Uterus (tissue), 4 donors: ENCODE measurements around the gene POMT2. TPM values are rescaled to one million over a fixed set of nuclear protein-coding genes. Genes with fewer than 3 reads are reported as not detected.

Experiments
- DNase-seq, 2 donors: peaks; one replicate each; pipeline ENCODE4 v3.0.0-alpha.2; 2019 to 2020
- H3K27ac ChIP-seq, 2 donors: fragments of 200-600 bp; sonication (generic); 1 replicate in 1 of 2; 2 replicates in 1 of 2; pipeline ENCODE4 v1.5.1; 2016 to 2018
- H3K27me3 ChIP-seq, 2 donors: fragments of 200-600 bp; sonication (generic); one replicate each; pipeline ENCODE4 v1.5.1; 2018 to 2019; ENCODE audit warnings: control low read depth in 1 of 2
- H3K36me3 ChIP-seq, 2 donors: fragments of 200-600 bp; sonication (generic); one replicate each; pipeline ENCODE4 v1.5.1; 2019; ENCODE audit warnings: control low read depth in 1 of 2
- H3K4me1 ChIP-seq, 2 donors: fragments of 200-600 bp; sonication (generic); one replicate each; pipeline ENCODE4 v1.5.1; 2018 to 2019; ENCODE audit warnings: control low read depth in 1 of 2
- H3K4me3 ChIP-seq, 2 donors: fragments of 200-600 bp; sonication (generic); 1 replicate in 1 of 2; 2 replicates in 1 of 2; pipeline ENCODE4 v1.5.1; 2018 to 2019; ENCODE audit warnings: mild to moderate bottlenecking in 1 of 2
- H3K9me3 ChIP-seq, 2 donors: fragments of 200-600 bp; sonication (generic); one replicate each; pipeline ENCODE4 v1.5.1; 2019; ENCODE audit warnings: control low read depth in 1 of 2
- POLR2A ChIP-seq, 2 donors: fragments of 450-650 bp; IDR thresholded peaks; one replicate each; pipeline ENCODE4 v1.6.1; 2016; ENCODE audit warnings: antibody characterized with exemption in 2 of 2, mild to moderate bottlenecking in 1 of 2, moderate library complexity in 1 of 2
- intact Hi-C: fragments of 100-400 bp; cut with DNase I; formaldehyde crosslinking; loops from one replicate; pipeline ENCODE4 v1.15.1; 2023; ENCODE audit warnings: low total_unique reads
- total RNA-seq, 4 donors: library from RNA; depleted of rRNA in 3 of 4; stranded (reverse); fragments of >200 nt in 3 of 4; gene quantifications; one replicate each; pipeline versions ENCODE4 v1.1.0 to v1.2.4, GENCODE V29; 2014 to 2023
- TF ChIP-seq, protein P1 (sequence below), 4 experiments: fragments of 200-600 bp in 2 of 4; fragments of 450-650 bp in 2 of 4; sonication (generic) in 2 of 4; IDR thresholded peaks; one replicate each; pipeline ENCODE4 v1.5.1; 2016 to 2019; ENCODE audit warnings: antibody characterized with exemption in 4 of 4, mild to moderate bottlenecking in 2 of 4, moderate library complexity in 1 of 4
- donor health status: DM: yes; HTN: yes; CAD: no.

POMT2 gene
- total RNA-seq, 4 donors from 2014 or later, result 2.1 to 72.2 (median 27.9) TPM

- no peak overlapping the region for H3K4me3 ChIP-seq
- no peak for DNase-seq
- no peak for TF ChIP-seq POLR2A (IDR thresholded peaks at IDR 0.05)
- TF ChIP-seq, protein P1, sequence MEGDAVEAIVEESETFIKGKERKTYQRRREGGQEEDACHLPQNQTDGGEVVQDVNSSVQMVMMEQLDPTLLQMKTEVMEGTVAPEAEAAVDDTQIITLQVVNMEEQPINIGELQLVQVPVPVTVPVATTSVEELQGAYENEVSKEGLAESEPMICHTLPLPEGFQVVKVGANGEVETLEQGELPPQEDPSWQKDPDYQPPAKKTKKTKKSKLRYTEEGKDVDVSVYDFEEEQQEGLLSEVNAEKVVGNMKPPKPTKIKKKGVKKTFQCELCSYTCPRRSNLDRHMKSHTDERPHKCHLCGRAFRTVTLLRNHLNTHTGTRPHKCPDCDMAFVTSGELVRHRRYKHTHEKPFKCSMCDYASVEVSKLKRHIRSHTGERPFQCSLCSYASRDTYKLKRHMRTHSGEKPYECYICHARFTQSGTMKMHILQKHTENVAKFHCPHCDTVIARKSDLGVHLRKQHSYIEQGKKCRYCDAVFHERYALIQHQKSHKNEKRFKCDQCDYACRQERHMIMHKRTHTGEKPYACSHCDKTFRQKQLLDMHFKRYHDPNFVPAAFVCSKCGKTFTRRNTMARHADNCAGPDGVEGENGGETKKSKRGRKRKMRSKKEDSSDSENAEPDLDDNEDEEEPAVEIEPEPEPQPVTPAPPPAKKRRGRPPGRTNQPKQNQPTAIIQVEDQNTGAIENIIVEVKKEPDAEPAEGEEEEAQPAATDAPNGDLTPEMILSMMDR (IDR thresholded peaks at IDR 0.05), result no peak
- H3K36me3 ChIP-seq, result no peaks in the 10 kb centered on the region
- no peaks in the 10 kb centered on the region for H3K4me1 ChIP-seq
- H3K27me3 ChIP-seq, result no peaks in the 10 kb centered on the region
- no peaks in the 10 kb centered on the region for H3K9me3 ChIP-seq
- intact Hi-C loops, result no loop called here
- H3K27ac ChIP-seq, result no peak overlapping the region
Measured at GRCh38 chr14:77344377-77344996, 23.8 kb upstream of the POMT2 start.

GRCh38 chr14:77343662-77344061 lies 23.0 kb upstream of the POMT2 start:
- no peak for DNase-seq
- H3K27ac ChIP-seq, result no peak overlapping the region
- no peak for TF ChIP-seq POLR2A (IDR thresholded peaks at IDR 0.05)
- TF ChIP-seq, protein P1 (IDR thresholded peaks at IDR 0.05), result no peak
- no peaks in the 10 kb centered on the region for H3K4me1 ChIP-seq
- H3K36me3 ChIP-seq, result no peaks in the 10 kb centered on the region
- intact Hi-C loops, result no loop called here
- no peak overlapping the region for H3K4me3 ChIP-seq
- H3K9me3 ChIP-seq, result no peaks in the 10 kb centered on the region
- no peaks in the 10 kb centered on the region for H3K27me3 ChIP-seq

- no peak for TF ChIP-seq POLR2A (IDR thresholded peaks at IDR 0.05)
- TF ChIP-seq, protein P1 (IDR thresholded peaks at IDR 0.05), result no peak
- Histone ChIP-seq H3K4me3 (no peak overlapping the region), H3K9me3 (no peaks in the 10 kb centered on the region), H3K36me3 (no peaks in the 10 kb centered on the region), H3K4me1 (no peaks in the 10 kb centered on the region), H3K27me3 (no peaks in the 10 kb centered on the region), H3K27ac (no peak overlapping the region)
- DNase-seq, result no peak
- intact Hi-C loops, result no loop called here
Measured at GRCh38 chr14:77342726-77343397, 22.2 kb upstream of the POMT2 start.

DNA sequence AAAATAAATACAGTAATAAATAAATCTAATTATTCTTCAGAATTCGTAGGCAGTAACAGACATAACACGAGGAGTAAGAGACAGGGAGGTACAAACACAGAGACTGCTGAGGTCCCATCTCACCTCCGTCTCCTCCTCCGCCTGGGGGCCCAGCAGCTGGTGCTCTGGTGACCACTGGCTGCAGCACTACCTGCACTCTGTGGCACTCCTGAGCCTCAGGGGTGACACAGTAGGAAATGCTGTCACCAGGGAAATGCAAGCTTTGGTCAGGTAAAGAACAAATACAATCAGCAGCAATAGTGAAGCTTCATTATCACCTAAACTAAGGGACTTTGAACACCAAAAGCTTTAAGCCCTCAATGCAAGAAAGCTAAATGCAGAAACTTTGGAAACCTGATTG lies 19.7 kb upstream of the POMT2 start:
- H3K36me3 ChIP-seq, result no peaks in the 10 kb centered on the region
- TF ChIP-seq POLR2A (IDR thresholded peaks at IDR 0.05), result no peak
- TF ChIP-seq, protein P1 (IDR thresholded peaks at IDR 0.05), result no peak
- intact Hi-C loops, result no loop called here
- H3K4me3 ChIP-seq, result no peak overlapping the region
- H3K4me1 ChIP-seq, result no peaks in the 10 kb centered on the region
- no peaks in the 10 kb centered on the region for H3K27me3 ChIP-seq
- no peak overlapping the region for H3K27ac ChIP-seq
- H3K9me3 ChIP-seq, result no peaks in the 10 kb centered on the region
- DNase-seq, result no peak

- intact Hi-C loops, result no loop called here
- no peaks in the 10 kb centered on the region for H3K9me3 ChIP-seq
- H3K36me3 ChIP-seq, result no peaks in the 10 kb centered on the region
- TF ChIP-seq POLR2A (IDR thresholded peaks at IDR 0.05), result no peak
- TF ChIP-seq, protein P1 (IDR thresholded peaks at IDR 0.05), result no peak
- H3K27me3 ChIP-seq, result no peaks in the 10 kb centered on the region
- no peak overlapping the region for H3K4me3 ChIP-seq
- DNase-seq, result no peak
- no peak overlapping the region for H3K27ac ChIP-seq
- no peaks in the 10 kb centered on the region for H3K4me1 ChIP-seq
Measured at GRCh38 chr14:77339407-77339806, 18.7 kb upstream of the POMT2 start.
